Dedifferentiated amniotic fluid mesenchymal stem cell (primary cell): ENCODE measurements around the gene KLK5.
"Not testable (repeated sequence)": the region's sequence is repeated elsewhere in the genome, so short reads cannot be mapped to it uniquely, and the experiment has no call there.

Experiments used
- DNase-seq: peaks from one replicate; pipeline ENCODE4 v3.0.0-alpha.2; 2016; ENCODE audit errors: extremely low spot score

Gene KLK5

DNA sequence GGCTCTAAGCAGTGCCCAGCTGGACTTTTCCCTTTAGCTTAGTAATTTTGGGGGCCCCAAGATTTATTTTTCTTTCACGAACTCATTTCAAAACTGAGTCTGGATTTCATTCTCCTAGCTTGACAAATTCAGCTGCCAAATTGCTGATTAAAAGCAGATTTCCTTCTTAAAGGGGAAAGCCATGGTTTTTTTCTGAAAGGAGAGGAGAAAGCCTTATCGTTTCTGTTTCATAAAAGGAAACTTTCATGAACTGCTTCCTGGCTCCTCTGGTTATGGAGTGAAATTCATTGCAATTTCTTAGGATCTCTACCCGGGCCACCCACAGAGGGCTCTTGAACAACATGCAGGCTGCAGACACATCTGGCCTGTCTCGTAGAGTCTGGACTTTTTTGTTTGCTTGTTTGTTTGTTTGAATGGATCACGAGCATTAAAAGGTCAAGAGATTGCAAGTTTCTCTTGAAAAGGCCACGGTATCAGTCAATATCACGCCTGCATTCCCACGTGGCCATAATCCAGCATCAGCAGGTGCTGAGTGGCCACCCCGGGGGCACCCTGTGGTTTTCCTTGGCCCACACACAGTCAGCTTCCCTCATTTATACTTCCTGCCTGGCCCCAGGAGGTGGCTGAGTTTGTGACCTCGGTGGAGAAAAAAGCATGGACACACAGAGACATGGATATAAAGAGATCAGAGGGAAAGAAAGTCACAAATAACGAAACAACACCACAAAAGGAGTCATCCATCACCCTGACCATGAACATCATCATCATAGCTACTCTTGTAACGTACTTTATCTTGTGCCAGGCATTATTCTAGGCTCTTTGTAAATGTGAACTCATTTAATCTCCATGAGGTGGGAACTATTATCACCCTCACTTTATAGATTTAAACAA lies 31.2 kb downstream of the KLK5 start:
- DNase-seq = no peak

DNA sequence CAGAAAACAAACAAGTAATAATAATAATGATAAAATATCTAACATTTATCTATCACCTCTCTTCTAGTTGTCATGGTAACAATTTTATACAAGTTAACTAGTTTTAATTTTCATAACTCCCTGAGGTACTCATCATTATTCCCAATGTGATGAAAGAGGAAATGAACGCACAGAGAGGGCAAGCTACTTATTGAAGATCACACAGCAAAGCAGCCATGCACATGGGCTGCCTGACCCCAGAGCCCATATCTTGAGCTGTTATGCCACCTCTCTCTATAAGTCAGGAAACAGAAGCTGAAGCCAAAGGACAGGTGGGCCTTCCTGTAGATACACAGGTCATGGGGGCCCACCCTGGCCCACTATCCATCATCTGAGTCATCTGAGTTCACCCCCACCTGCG lies 36.8 kb downstream of the KLK5 start:
- DNase-seq = no peak

DNA sequence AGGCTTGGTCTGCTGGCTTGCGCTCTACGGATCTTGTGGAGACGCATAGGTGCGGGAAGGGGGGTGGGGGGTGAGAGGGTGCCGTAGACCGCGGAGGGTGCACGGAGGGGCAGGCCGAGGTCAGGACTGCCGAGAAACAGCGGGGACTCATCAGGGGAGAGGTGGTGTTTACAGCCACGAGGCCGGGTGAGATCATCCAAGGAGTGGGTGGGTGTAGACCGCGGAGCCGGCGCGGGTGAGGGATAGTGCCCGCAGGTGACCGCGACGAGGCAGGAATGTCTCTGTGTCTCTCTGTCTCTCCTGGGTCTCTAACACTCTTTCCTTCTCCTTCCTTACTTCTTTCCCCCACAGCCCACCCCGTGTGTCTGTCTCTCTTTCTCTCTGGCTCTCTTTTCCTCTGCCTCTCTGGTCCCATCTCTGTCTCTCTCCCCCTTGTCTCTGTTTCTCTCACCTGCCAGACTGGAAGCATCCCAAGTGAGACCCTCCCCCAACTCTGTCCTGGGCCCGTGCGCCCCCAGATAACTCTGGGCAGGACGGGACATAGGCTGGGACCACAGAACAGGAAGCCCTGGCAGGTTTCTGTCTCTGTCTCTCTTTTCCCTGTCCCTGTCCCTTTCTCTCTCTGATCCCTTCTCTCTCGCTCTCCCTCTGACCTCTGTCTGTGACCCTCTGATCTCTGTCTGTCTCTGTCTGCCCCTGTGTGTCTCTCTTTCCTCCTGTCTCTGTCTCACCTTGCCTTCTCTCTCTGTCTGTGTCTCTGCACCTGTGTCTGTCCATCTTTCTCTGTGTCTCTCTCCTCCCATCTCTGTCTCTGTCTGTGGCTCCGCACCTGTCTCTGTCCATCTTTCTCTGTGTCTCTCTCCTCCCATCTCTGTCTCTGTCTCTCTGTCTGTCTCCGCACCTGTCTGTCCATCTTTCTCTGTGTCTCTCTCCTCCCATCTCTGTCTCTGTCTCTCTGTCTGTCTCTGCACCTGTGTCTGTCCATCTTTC lies 39.8 kb downstream of the KLK5 start:
- no peak for DNase-seq

DNA sequence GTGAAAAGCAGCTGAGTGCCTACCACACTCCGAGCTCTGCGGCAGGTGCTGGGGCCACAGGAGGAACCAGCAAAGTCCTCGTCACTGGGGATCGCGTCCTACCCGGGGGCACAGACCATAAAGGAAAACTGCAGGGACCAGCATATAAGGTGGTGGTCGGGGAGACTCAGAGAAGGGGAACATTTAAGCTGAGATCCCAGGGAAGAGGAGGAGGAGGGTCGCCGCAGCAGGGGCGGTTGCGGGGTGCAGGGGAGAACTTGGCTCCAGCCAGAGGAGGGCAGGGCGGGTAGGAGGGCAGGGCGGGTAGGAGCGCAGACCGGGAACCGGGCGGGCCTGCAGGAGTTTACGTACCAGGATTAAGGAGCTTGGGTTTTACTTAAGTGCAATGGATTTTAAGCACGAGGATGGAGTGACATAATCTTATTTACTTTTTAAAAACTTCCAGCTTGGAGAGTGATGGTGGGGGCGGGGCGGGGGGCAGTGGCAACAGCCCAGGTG lies 40.7 kb downstream of the KLK5 start:
- DNase-seq = no peak

DNA sequence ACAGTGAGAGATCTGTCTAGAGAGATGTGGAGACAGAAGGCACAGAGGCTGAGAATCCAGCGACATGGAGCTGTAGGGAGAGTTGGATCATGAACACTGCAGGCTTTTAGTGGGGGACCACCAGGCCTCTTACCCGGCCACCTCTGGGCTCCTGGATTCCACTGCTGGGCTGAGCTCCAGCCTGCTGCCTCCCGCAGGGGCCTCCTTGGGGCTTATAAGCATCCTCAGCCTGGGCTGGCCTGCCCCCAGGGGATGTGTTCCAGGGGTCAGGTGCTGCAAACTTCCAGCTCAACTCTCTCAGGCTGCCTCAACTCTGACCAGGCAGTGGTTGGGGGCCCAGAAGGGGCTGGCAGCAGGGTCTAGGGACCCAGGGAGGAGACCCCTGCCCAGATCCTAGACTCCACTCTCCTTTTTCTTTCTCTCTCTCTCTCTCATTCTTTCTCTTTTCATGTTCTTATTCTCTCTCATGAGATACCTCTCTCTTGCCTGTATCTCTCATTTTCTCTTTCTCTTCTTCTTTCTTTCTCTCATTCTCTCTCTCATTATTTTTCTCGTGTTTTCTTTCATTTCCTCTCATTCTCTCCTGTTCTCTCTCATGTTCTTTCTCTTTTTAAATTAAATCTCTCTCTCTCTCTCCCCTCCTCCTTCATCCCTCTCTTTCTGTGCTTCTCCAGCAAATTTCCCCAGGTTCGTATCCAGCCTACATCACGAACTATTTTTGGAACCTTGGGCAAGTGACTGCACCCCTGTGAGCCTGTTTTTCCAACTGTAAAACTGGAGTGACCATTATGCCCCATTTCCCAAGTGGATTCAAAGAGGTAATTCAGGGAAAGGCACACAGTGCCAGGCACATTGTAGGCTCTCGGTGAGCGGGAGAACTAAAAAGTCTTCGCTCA lies 41.4 kb downstream of the KLK5 start, which contains the start of gene KLK4:
KLK4 (minus strand) TSS at position 190 of the 896 bp plus-strand sequence. CDS start 657 bp downstream, outside the sequence.
- DNase-seq = no peak

DNA sequence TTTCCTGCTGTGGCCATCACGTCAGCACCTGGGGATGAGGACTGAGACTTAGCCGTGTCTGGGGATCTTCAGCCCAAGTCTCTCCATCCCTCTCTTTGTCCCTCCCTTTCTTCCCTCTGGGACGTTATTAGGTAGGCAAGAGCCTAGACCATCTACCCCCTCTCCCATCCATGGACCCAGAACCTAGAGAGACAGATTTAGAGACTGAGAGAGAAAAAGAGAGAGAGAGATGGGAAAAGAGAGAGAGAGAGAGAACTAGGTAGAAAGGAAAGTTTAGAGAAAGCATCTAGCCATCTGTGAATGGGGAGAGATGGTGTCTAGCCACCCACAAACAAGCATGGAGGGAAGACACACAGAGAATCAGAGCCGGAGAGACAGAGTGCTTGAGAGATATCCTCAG lies 42.1 kb downstream of the KLK5 start:
- DNase-seq = no peak

DNA sequence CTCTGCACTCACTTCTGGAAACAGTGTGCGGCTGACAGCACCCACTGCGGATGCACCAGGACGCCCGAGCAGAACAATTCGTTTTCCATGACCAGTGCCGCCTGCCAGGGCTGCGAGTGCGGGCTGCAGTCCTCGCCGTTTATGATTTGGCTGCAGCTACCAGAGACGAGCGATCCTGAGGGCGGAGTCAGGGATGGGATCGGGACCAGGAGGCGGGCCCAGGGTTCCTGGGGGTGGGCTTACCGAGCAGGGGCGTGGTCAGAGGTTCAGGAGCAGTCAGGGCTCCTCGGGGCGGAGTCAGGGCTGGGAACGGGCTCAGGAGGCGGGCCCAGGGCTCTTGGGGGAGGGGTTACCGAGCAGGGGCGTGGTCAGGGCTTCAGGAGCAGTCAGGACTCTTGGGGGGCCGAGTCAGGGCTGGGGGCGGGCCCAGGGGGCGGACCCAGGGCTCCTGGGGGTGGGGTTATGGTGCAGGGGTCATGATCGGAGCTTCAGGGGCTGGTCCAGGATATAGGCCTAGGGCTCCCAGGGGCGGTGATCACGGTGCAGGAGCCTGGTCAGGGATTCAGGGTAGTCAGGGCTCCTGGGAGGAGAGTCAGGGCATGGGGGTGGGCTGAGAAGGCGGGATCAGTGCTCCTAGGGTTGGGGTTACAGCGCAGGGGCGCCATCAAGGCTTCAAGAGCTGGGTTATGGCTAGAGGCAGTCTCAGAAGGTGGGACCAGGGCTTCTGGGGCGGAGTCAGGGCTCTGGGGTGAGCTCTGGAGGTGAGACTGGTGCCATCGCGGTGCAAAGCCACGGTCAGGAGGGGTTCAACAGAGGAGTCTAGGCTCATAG lies 43.4 kb downstream of the KLK5 start:
- DNase-seq = no peak

DNA sequence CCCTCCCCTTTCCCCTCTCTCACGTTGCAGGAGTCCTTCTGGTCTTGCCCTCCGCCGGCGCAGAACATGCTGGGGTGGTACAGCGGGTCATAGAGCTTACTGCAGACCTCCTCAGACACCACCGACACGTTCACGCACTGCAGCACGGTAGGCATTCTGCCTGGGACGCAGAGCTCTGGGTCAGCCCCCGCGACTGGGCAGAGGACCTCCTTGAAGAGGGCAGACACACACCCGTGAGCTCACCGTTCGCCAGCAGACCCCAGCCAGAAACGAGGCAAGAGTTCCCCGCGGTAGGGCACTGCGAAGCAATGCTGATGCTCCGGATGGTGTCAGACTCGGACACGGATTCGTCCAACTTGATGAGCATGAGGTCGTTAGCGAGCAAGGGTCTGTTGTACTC lies 44.5 kb downstream of the KLK5 start:
- no peak for DNase-seq

DNA sequence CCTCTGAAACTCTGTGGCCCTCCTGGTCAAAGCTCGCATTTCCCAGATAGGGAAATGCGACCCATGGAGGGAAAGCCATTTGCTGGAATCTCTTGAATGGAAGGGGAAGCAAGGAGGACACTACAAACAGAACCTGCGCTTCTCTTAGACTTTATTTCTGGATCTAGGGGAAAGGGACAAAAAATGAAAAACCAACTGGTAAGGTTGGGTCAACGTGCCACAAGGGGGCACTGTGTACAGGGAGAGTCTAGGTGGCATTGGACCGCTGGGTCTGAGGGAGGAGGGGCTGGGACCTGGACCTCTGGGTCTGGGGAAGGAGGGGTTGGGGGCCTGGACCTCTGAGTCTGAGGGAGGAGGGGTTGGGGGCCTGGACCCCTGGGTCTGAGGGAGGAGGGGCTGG lies 46.6 kb downstream of the KLK5 start:
- DNase-seq = no peak

DNA sequence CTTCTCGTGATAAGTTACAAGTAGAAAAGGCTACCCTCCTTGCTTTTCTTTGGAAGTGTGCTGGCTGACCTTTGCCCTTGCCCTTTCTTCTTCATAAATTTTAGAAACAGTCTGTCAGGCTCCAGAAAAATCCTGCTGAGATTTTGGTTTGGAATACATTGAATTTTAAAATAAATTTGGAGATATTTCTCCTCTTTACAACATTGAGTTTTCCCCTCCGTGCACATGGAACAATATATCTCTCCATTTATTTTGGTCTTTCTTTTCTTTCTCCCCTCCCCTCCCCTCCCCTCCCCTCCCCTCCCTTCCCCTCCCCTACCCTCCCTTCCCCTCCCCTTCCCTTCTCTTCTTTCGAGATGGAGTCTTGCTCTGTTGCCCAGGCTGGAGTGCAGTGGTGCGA lies 50.2 kb downstream of the KLK5 start:
- no peak for DNase-seq

DNA sequence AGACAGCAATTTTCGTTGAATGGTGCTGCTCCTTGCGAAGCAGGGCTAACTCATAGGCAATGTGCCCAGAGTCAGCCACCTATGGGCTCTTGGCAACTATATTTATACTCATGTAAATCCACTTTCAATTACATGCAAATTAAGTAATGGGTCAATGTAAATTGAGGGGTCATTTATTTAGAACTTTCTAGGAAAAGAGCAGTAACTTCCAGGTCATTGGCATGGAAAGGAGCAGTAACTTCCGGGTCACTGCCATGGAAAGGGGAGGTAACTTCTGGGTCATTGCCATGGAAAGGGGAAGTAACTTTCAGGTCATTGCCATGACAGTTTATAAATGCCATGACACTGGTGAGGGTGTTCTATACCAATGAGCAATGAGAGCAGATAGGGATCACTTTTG lies 53.3 kb downstream of the KLK5 start:
- DNase-seq = no peak

DNA sequence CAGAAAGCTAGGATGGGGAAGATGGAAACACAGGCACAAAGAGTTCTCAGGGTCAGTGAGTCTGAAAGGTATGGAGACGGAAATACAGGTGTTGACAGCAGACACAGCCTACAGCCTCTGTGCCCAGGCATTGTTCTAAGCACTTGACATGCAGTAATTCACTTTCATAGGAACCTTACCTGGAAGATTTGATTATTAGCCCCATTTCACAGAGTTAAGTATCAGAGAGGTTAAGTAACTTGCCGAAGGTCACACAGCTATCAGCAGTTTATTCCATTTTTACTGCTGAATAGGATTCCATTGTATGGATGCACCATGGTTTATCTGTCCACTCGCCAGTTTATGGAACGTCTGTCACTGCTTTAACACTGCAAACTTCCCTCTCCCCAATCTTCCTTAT lies 54.8 kb downstream of the KLK5 start:
- DNase-seq = no peak

DNA sequence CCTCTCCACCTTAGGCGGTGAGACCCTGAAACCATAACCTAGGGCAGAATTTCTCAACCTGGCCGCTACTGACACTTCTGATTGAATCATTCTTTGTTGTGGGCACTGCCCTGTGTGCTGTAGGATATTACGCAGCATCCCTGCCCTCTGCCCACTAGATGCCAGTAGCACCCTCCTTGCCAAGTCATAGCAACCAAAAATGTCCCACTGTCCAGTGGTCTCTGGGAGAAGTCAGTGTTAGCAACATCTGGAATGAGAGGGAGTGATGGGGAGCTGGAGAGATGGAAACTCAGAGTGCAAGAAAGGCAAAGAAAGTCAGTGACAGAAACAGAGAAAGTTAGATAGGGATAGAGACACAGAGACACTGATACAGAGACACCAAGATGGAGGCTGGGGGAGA lies 55.2 kb downstream of the KLK5 start:
- no peak for DNase-seq

DNA sequence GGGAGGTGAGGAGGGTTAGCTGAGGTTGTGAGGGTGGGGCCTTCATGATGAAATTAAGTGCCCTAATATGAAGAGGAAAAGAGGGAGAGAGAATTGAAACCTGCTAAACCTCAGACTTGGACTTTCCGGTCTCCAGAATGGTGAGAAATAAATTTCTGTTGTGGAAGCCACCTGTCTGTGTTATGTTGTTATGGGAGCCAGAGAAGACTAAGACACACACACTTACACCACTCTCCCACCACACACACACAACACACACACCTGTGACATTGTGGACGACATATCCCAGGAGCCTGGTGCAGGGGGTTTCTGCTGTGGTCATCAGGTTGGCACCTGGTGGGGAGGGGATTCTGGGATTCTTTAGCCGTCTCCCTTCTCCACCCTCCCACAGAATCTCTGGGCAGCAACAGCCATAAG lies 55.6 kb downstream of the KLK5 start:
- no peak for DNase-seq

DNA sequence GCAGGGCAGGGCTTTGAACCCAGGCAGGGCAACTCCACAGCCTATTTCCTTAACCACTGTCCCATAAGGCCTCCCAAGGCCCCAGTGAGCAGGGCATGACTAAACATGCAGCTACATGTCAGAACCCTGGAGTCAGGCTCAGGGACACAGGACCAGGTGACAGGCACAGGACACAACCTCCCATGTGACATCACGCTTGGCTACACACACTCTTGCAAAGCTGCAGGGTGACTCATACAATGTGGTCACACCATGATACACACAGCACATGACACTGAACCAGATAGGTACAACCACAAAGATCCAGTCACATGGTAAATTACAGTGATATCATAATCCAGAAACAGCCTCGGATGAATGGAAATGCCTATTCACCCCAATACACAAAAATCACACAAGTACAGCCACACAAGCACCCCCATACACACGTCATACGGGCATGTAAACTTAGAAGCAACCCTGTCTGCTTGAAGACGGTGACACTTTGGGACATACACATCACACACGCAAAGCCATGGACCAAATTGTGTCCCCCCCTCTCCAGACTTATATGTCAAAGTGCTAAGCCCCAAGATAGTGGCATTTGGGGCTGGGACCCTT lies 56.1 kb downstream of the KLK5 start:
- no peak for DNase-seq

DNA sequence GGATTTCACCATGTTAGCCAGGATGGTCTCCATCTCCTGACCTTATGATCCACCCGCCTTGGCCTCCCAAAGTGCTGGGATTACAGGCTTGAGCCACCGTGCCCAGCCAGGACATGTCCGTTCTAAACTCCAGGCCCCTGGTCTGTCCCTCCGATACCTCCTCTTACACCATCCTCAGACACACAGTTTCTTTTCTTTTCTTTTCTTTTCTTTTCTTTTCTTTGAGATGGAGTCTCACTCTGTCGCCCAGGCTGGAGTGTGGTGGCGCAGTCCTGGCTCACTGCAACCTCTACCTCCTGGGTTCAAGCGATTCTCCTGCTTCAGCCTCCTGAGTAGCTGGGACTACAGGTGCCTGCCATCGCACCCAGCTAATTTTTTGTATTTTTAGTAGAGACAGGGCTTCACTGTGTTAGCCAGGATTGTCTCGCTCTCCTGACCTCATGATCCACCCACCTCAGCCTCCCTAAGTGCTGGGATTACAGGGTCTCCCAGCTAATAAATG lies 56.7 kb downstream of the KLK5 start:
- not testable (repeated sequence) for DNase-seq

DNA sequence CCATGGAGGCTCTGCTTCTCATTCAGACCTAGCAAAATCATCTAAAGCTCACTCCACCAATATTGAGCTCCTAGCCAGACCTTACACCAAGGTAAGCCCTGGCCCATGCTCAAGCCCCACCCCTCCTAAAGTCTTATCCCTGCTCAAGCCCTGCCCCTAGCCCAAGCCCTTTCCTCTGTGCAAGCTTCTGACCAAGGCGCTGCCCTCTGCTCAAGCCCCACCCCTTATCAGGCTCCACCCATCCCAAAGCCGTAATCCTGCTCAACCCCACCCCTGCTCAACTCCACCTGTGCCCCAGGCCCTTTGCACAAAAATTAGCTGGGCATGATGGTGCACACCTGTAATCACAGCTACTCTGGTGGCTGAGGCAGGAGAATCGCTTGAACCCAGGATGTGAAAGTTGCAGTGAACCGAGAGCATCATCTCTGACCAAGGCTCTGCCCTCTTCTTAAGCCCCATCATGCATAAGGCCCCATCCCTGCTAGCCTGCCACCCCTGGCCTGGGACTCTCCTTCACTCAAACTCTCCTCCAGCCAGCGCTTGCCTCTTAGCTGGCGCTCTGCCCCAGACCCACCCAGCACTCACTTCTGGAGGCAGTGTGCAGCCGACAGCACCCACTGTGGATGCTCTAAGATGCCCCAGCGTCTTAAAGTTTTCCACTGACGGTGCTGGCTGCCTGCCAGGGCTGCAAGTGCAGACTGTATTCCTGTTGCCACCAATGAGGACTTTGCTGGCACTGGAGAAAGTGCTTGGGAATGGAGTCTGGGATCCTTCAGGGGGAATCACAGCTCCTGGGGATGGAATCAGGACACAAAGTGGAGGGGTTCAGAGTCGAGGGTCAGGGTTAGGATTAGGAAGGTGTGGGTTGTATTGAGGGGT lies 58.1 kb downstream of the KLK5 start:
- no peak for DNase-seq
